ENCODE data around the gene LDLRAD3. TPM values are rescaled to one million over a fixed set of nuclear protein-coding genes. Genes with fewer than 3 reads are reported as not detected.

LDLRAD3 gene
- total and polyA plus RNA-seq, 7 experiments from 2014 or later: 0.08 to 6.9 (median 0.41) TPM; not detected in 3

GRCh38 chr11:36230779-36231699, 287.2 kb downstream of the LDLRAD3 start:
- Histone ChIP-seq H3K4me3 (ENCODE audit: low read length) (no peak overlapping the region), H3K36me3 (ENCODE audit: control insufficient read depth in 2 of 3, insufficient read depth in 3 of 3, low read length in 3 of 3) (no peaks in the 10 kb centered on the region), H3K9me3 (ENCODE audit: control insufficient read depth in 2 of 3, low read length in 3 of 3) (no peaks in the 10 kb centered on the region), H3K4me1 (ENCODE audit: control insufficient read depth in 2 of 2, insufficient read depth in 2 of 2, low read length in 2 of 2) (no peaks in the 10 kb centered on the region), H3K27ac (ENCODE audit: low read depth, low read length) (no peak overlapping the region), H3K27me3 (ENCODE audit: control insufficient read depth in 2 of 2, insufficient read depth in 2 of 2, low read length in 2 of 2) (no peaks in the 10 kb centered on the region)
- Mint-ChIP-seq H3K27me3 (peaks cover 0 to 11% (median 7%) of the 10 kb centered on the region in 5 donors), H3K9me3 (no peaks in the 10 kb centered on the region), H3K4me3 (no peak overlapping the region), H3K4me1 (no peaks in the 10 kb centered on the region), H3K27ac (no peak overlapping the region), H3K36me3 (no peaks in the 10 kb centered on the region)
- CTCF ChIA-PET: interaction anchor here (0.7 kb wide), 1 partner anchor 26 kb away, joined by 3 read pairs; no protein-coding TSS in a partner anchor
- POLR2A ChIA-PET: no interaction called here
- DNase-seq (no peak), ATAC-seq (no peak)
- intact Hi-C loops (cut with micrococcal nuclease): no loop called here

GRCh38 chr11:36233204-36233603, 289.3 kb downstream of the LDLRAD3 start:
- H3K4me3 ChIP-seq (ENCODE audit: low read length): no peak overlapping the region
- Mint-ChIP-seq H3K27me3 (peaks cover 2 to 22% (median 16%) of the 10 kb centered on the region in 5 donors), H3K4me1 (no peaks in the 10 kb centered on the region), H3K27ac (no peak overlapping the region), H3K36me3 (no peaks in the 10 kb centered on the region), H3K4me3 (no peak overlapping the region), H3K9me3 (no peaks in the 10 kb centered on the region)
- H3K36me3 ChIP-seq (ENCODE audit: control insufficient read depth in 2 of 3, insufficient read depth in 3 of 3, low read length in 3 of 3): no peaks in the 10 kb centered on the region
- ATAC-seq: no peak
- ChIA-PET POLR2A (no interaction called here), CTCF (no interaction called here)
- intact Hi-C loops (cut with micrococcal nuclease): no loop called here
- no peaks in the 10 kb centered on the region for H3K4me1 ChIP-seq (ENCODE audit: control insufficient read depth in 2 of 2, insufficient read depth in 2 of 2, low read length in 2 of 2)
- DNase-seq: no peak
- H3K27me3 ChIP-seq (ENCODE audit: control insufficient read depth in 2 of 2, insufficient read depth in 2 of 2, low read length in 2 of 2): no peaks in the 10 kb centered on the region
- no peak overlapping the region for H3K27ac ChIP-seq (ENCODE audit: low read depth, low read length)
- no peaks in the 10 kb centered on the region for H3K9me3 ChIP-seq (ENCODE audit: control insufficient read depth in 2 of 3, low read length in 3 of 3)

- peaks cover 2 to 22% (median 16%) of the 10 kb centered on the region in 5 donors for H3K27me3 Mint-ChIP-seq
- no peaks in the 10 kb centered on the region for H3K9me3 ChIP-seq (ENCODE audit: control insufficient read depth in 2 of 3, low read length in 3 of 3)
- ATAC-seq: no peak
- H3K36me3 Mint-ChIP-seq: no peaks in the 10 kb centered on the region
- no peaks in the 10 kb centered on the region for H3K4me1 ChIP-seq (ENCODE audit: control insufficient read depth in 2 of 2, insufficient read depth in 2 of 2, low read length in 2 of 2)
- ChIA-PET CTCF (no interaction called here), POLR2A (no interaction called here)
- H3K36me3 ChIP-seq (ENCODE audit: control insufficient read depth in 2 of 3, insufficient read depth in 3 of 3, low read length in 3 of 3): no peaks in the 10 kb centered on the region
- H3K27ac Mint-ChIP-seq: no peak overlapping the region
- H3K4me1 Mint-ChIP-seq: no peaks in the 10 kb centered on the region
- no peak overlapping the region for H3K27ac ChIP-seq (ENCODE audit: low read depth, low read length)
- no peak overlapping the region for H3K4me3 Mint-ChIP-seq
- H3K9me3 Mint-ChIP-seq: no peaks in the 10 kb centered on the region
- DNase-seq: no peak
- intact Hi-C loops (cut with micrococcal nuclease): no loop called here
- no peaks in the 10 kb centered on the region for H3K27me3 ChIP-seq (ENCODE audit: control insufficient read depth in 2 of 2, insufficient read depth in 2 of 2, low read length in 2 of 2)
- H3K4me3 ChIP-seq (ENCODE audit: low read length): no peak overlapping the region
Measured at GRCh38 chr11:36234825-36235224, 291.0 kb downstream of the LDLRAD3 start.

- no peaks in the 10 kb centered on the region for H3K36me3 Mint-ChIP-seq
- CTCF ChIA-PET: no interaction called here
Measured at GRCh38 chr11:36235750-36236149, 291.9 kb downstream of the LDLRAD3 start.

GRCh38 chr11:36237391-36237790, 293.5 kb downstream of the LDLRAD3 start:
- Mint-ChIP-seq H3K4me3 (no peak overlapping the region), H3K27ac (no peak overlapping the region), H3K27me3 (peaks cover 2 to 32% (median 19%) of the 10 kb centered on the region in 5 donors), H3K4me1 (no peaks in the 10 kb centered on the region), H3K36me3 (no peaks in the 10 kb centered on the region), H3K9me3 (no peaks in the 10 kb centered on the region)
- H3K9me3 ChIP-seq (ENCODE audit: control insufficient read depth in 2 of 3, low read length in 3 of 3): no peaks in the 10 kb centered on the region
- H3K4me3 ChIP-seq (ENCODE audit: low read length): no peak overlapping the region
- no peak for ATAC-seq
- H3K4me1 ChIP-seq (ENCODE audit: control insufficient read depth in 2 of 2, insufficient read depth in 2 of 2, low read length in 2 of 2): no peaks in the 10 kb centered on the region
- no peaks in the 10 kb centered on the region for H3K36me3 ChIP-seq (ENCODE audit: control insufficient read depth in 2 of 3, insufficient read depth in 3 of 3, low read length in 3 of 3)
- no peaks in the 10 kb centered on the region for H3K27me3 ChIP-seq (ENCODE audit: control insufficient read depth in 2 of 2, insufficient read depth in 2 of 2, low read length in 2 of 2)
- CTCF ChIA-PET: no interaction called here
- no peak overlapping the region for H3K27ac ChIP-seq (ENCODE audit: low read depth, low read length)
- intact Hi-C loops (cut with micrococcal nuclease): no loop called here
- DNase-seq: no peak
- POLR2A ChIA-PET: no interaction called here

More at GRCh38 chr11:36235750-36236149, 291.9 kb downstream of the LDLRAD3 start:
- no peak overlapping the region for H3K4me3 Mint-ChIP-seq
- H3K9me3 Mint-ChIP-seq: no peaks in the 10 kb centered on the region
- Histone ChIP-seq H3K27ac (ENCODE audit: low read depth, low read length) (no peak overlapping the region), H3K27me3 (ENCODE audit: control insufficient read depth in 2 of 2, insufficient read depth in 2 of 2, low read length in 2 of 2) (no peaks in the 10 kb centered on the region), H3K4me1 (ENCODE audit: control insufficient read depth in 2 of 2, insufficient read depth in 2 of 2, low read length in 2 of 2) (no peaks in the 10 kb centered on the region), H3K36me3 (ENCODE audit: control insufficient read depth in 2 of 3, insufficient read depth in 3 of 3, low read length in 3 of 3) (no peaks in the 10 kb centered on the region), H3K4me3 (ENCODE audit: low read length) (no peak overlapping the region), H3K9me3 (ENCODE audit: control insufficient read depth in 2 of 3, low read length in 3 of 3) (no peaks in the 10 kb centered on the region)
- DNase-seq (no peak), ATAC-seq (no peak)
- intact Hi-C loops (cut with micrococcal nuclease): no loop called here
- no peak overlapping the region for H3K27ac Mint-ChIP-seq
- peaks cover 2 to 23% (median 17%) of the 10 kb centered on the region in 5 donors for H3K27me3 Mint-ChIP-seq
- no peaks in the 10 kb centered on the region for H3K4me1 Mint-ChIP-seq
- POLR2A ChIA-PET: no interaction called here

GRCh38 chr11:36238036-36238631, 294.3 kb downstream of the LDLRAD3 start:
- H3K4me3 Mint-ChIP-seq: no peak overlapping the region
- H3K9me3 Mint-ChIP-seq: no peaks in the 10 kb centered on the region
- H3K36me3 Mint-ChIP-seq: no peaks in the 10 kb centered on the region
- Histone ChIP-seq H3K4me1 (ENCODE audit: control insufficient read depth in 2 of 2, insufficient read depth in 2 of 2, low read length in 2 of 2) (no peaks in the 10 kb centered on the region), H3K36me3 (ENCODE audit: control insufficient read depth in 2 of 3, insufficient read depth in 3 of 3, low read length in 3 of 3) (no peaks in the 10 kb centered on the region), H3K27me3 (ENCODE audit: control insufficient read depth in 2 of 2, insufficient read depth in 2 of 2, low read length in 2 of 2) (no peaks in the 10 kb centered on the region), H3K4me3 (ENCODE audit: low read length) (no peak overlapping the region), H3K27ac (ENCODE audit: low read depth, low read length) (no peak overlapping the region), H3K9me3 (ENCODE audit: control insufficient read depth in 2 of 3, low read length in 3 of 3) (no peaks in the 10 kb centered on the region)
- intact Hi-C loops (cut with micrococcal nuclease): no loop called here
- no peak for ATAC-seq
- CTCF ChIA-PET: no interaction called here
- H3K27ac Mint-ChIP-seq: no peak overlapping the region
- POLR2A ChIA-PET: no interaction called here
- H3K4me1 Mint-ChIP-seq: no peaks in the 10 kb centered on the region
- peaks cover 2 to 36% (median 17%) of the 10 kb centered on the region in 5 donors for H3K27me3 Mint-ChIP-seq
- no peak for DNase-seq

Data from naive thymus-derived CD4-positive, alpha-beta T cell (primary cell).